ENCODE results near the gene ADGRA1. TPM values are rescaled to one million over a fixed set of nuclear protein-coding genes. Genes with fewer than 3 reads are reported as not detected.

Gene ADGRA1
- total RNA-seq, 1 donor from 2014 or later = not detected

- DNase-seq (ENCODE audit: low read depth in 2 of 2) = no peak
Measured at GRCh38 chr10:133056651-133057178, 31.0 kb upstream of the ADGRA1 start.

GRCh38 chr10:133058331-133059092 lies 29.2 kb upstream of the ADGRA1 start:
- DNase-seq (ENCODE audit: low read depth in 2 of 2) = no peak

- DNase-seq (ENCODE audit: low read depth in 2 of 2) = no peak
Measured at GRCh38 chr10:133059093-133059470, 28.6 kb upstream of the ADGRA1 start.

- no peak for DNase-seq (ENCODE audit: low read depth in 2 of 2)
Measured at GRCh38 chr10:133059571-133059970, 28.2 kb upstream of the ADGRA1 start.

GRCh38 chr10:133060022-133060421 lies 27.7 kb upstream of the ADGRA1 start:
- DNase-seq (ENCODE audit: low read depth in 2 of 2) = no peak

- DNase-seq (ENCODE audit: low read depth in 2 of 2) = no peak
Measured at GRCh38 chr10:133060466-133060865, 27.3 kb upstream of the ADGRA1 start.

- no peak for DNase-seq (ENCODE audit: low read depth in 2 of 2)
Measured at GRCh38 chr10:133060881-133061280, 26.8 kb upstream of the ADGRA1 start.

GRCh38 chr10:133061296-133062038 lies 26.3 kb upstream of the ADGRA1 start:
- DNase-seq (ENCODE audit: low read depth in 2 of 2) = no peak

- no peak for DNase-seq (ENCODE audit: low read depth in 2 of 2)
Measured at GRCh38 chr10:133062085-133062484, 25.6 kb upstream of the ADGRA1 start.

GRCh38 chr10:133062635-133063034 lies 25.1 kb upstream of the ADGRA1 start:
- DNase-seq (ENCODE audit: low read depth in 2 of 2) = no peak

GRCh38 chr10:133067149-133068105 lies 20.3 kb upstream of the ADGRA1 start:
- no peak for DNase-seq (ENCODE audit: low read depth in 2 of 2)

GRCh38 chr10:133068111-133069032 lies 19.4 kb upstream of the ADGRA1 start:
- DNase-seq (ENCODE audit: low read depth in 2 of 2) = no peak

GRCh38 chr10:133069033-133069525 lies 18.6 kb upstream of the ADGRA1 start:
- no peak for DNase-seq (ENCODE audit: low read depth in 2 of 2)

GRCh38 chr10:133070405-133070804 lies 17.3 kb upstream of the ADGRA1 start:
- no peak for DNase-seq (ENCODE audit: low read depth in 2 of 2)

- DNase-seq (ENCODE audit: low read depth in 2 of 2) = no peak
Measured at GRCh38 chr10:133070810-133071209, 16.9 kb upstream of the ADGRA1 start.

GRCh38 chr10:133071733-133072132 lies 16.0 kb upstream of the ADGRA1 start:
- no peak for DNase-seq (ENCODE audit: low read depth in 2 of 2)

- no peak for DNase-seq (ENCODE audit: low read depth in 2 of 2)
Measured at GRCh38 chr10:133072196-133072595, 15.5 kb upstream of the ADGRA1 start.

- no peak for DNase-seq (ENCODE audit: low read depth in 2 of 2)
Measured at GRCh38 chr10:133072720-133073390, 14.9 kb upstream of the ADGRA1 start.

GRCh38 chr10:133075346-133076137 lies 12.2 kb upstream of the ADGRA1 start:
- DNase-seq (ENCODE audit: low read depth in 2 of 2) = no peak
